Karpas-422 (cell line): ENCODE measurements around the gene CCDC85B. TPM values are rescaled to one million over a fixed set of nuclear protein-coding genes. Genes with fewer than 3 reads are reported as not detected.
"Not testable (repeated sequence)": the region's sequence is repeated elsewhere in the genome, so short reads cannot be mapped to it uniquely, and the experiment has no call there.

Source experiments
- DNase-seq: peaks from one replicate; pipeline ENCODE4 v3.0.0-alpha.2; 2015
- H2AFZ ChIP-seq: fragments of 200-600 bp; sonication (generic); 2 replicates; pipeline ENCODE4 v1.6.1; 2014; ENCODE audit warnings: antibody characterized with exemption, low read length, mixed read lengths
- H3K27ac ChIP-seq: fragments of 200-600 bp; sonication (generic); 2 replicates; pipeline ENCODE4 v1.5.1; 2014; ENCODE audit warnings: mild to moderate bottlenecking, low read length, moderate library complexity
- H3K27me3 ChIP-seq: fragments of 200-600 bp; sonication (generic); 2 replicates; pipeline ENCODE4 v1.6.1; 2014; ENCODE audit warnings: low read length, mixed read lengths
- H3K36me3 ChIP-seq: fragments of 200-600 bp; sonication (generic); 2 replicates; pipeline ENCODE4 v1.6.1; 2014; ENCODE audit warnings: low read length, mixed read lengths; ENCODE audit not compliant: insufficient read depth
- H3K4me1 ChIP-seq: fragments of 200-600 bp; sonication (generic); 2 replicates; pipeline ENCODE4 v1.6.1; 2014; ENCODE audit warnings: mild to moderate bottlenecking, low read length, mixed read lengths
- H3K4me2 ChIP-seq: fragments of 200-600 bp; sonication (generic); 2 replicates; pipeline ENCODE4 v1.6.1; 2014; ENCODE audit warnings: low read length, low read depth, mild to moderate bottlenecking; ENCODE audit not compliant: poor library complexity, severe bottlenecking
- H3K4me3 ChIP-seq: fragments of 200-600 bp; sonication (generic); 2 replicates; pipeline ENCODE4 v1.5.1; 2014; ENCODE audit warnings: mild to moderate bottlenecking, antibody characterized with exemption, low read length, mixed read lengths
- H3K79me2 ChIP-seq: fragments of 200-600 bp; sonication (generic); 2 replicates; pipeline ENCODE4 v1.6.1; 2014; ENCODE audit warnings: mild to moderate bottlenecking, low read length, mixed read lengths
- H3K9ac ChIP-seq: fragments of 200-600 bp; sonication (generic); 2 replicates; pipeline ENCODE4 v1.6.0; 2014; ENCODE audit warnings: low read length
- H3K9me2 ChIP-seq: fragments of 200-600 bp; sonication (generic), shearing (Covaris generic); replicated peaks from 2 replicates; pipeline ENCODE4 v1.6.0; 2014; ENCODE audit warnings: mild to moderate bottlenecking, low read length, moderate library complexity; ENCODE audit not compliant: insufficient read depth
- H3K9me3 ChIP-seq: fragments of 300-700, 200-600 bp; sonication (generic); 2 replicates; pipeline ENCODE4 v1.6.1; 2014; ENCODE audit warnings: low read length, mixed read lengths
- H4K20me1 ChIP-seq: fragments of 200-600 bp; sonication (generic); 2 replicates; pipeline ENCODE4 v1.6.1; 2014; ENCODE audit warnings: mild to moderate bottlenecking, antibody characterized with exemption, low read length, low read depth; ENCODE audit not compliant: insufficient read depth
- total RNA-seq: library from RNA; depleted of rRNA; stranded (reverse); fragments of >200 nt; shearing (Covaris generic); gene quantifications from 2 replicates; pipeline ENCODE4 v1.2.3, GENCODE V29; 2014; ENCODE audit warnings: low replicate concordance

The CCDC85B gene
- total RNA-seq, 1 experiment from 2014 or later: 21.3 TPM

- Histone ChIP-seq H3K36me3 (peaks cover 25% of the 10 kb centered on the region), H3K4me3 (peak overlapping the region; percentile 95)
These were observed 3.4 kb upstream of the CCDC85B start for GRCh38 chr11:65886826-65887722.

GRCh38 chr11:65887723-65888162, 2.7 kb upstream of the CCDC85B start:
- no peaks in the 10 kb centered on the region for H3K9me3 ChIP-seq
- peak overlapping the region; percentile 95 for H3K4me3 ChIP-seq
- H3K27me3 ChIP-seq: no peaks in the 10 kb centered on the region
- peaks cover 35% of the 10 kb centered on the region for H3K79me2 ChIP-seq
- no peaks in the 10 kb centered on the region for H3K9me2 ChIP-seq
- peak overlapping the region; percentile 100 for H3K4me2 ChIP-seq
- DNase-seq: peak; percentile 68
- H4K20me1 ChIP-seq: peaks cover 8% of the 10 kb centered on the region; the same call in 1 of the 2 replicates
- peak overlapping the region; percentile 30; the same call in 1 of the 2 replicates for H3K27ac ChIP-seq
- peak overlapping the region; percentile 94 for H3K9ac ChIP-seq
- peaks cover 25% of the 10 kb centered on the region for H3K36me3 ChIP-seq
- peaks cover 61% of the 10 kb centered on the region for H3K4me1 ChIP-seq
- peak overlapping the region; percentile 89; the same call in 1 of the 2 replicates for H2AFZ ChIP-seq

More at GRCh38 chr11:65886826-65887722, 3.4 kb upstream of the CCDC85B start:
- Histone ChIP-seq H3K79me2 (peaks cover 35% of the 10 kb centered on the region), H3K9ac (peak overlapping the region; percentile 94), H3K4me2 (peak overlapping the region; percentile 100), H2AFZ (no peak overlapping the region), H3K9me2 (no peaks in the 10 kb centered on the region), H3K27ac (peak overlapping the region; percentile 30; the same call in 1 of the 2 replicates), H3K9me3 (no peaks in the 10 kb centered on the region), H3K27me3 (no peaks in the 10 kb centered on the region), H4K20me1 (peaks cover 5% of the 10 kb centered on the region; the same call in 1 of the 2 replicates), H3K4me1 (peaks cover 54% of the 10 kb centered on the region)
- DNase-seq: no peak

GRCh38 chr11:65888163-65888814, 2.2 kb upstream of the CCDC85B start, which contains the start of gene FIBP:
TSS of gene FIBP (minus strand) at chr11:65888471. CDS start at chr11:65888418, 53 bp downstream.
- H3K4me1 ChIP-seq: peaks cover 66% of the 10 kb centered on the region
- peak within 1 kb of the TSS; percentile 64 for H3K27ac ChIP-seq
- H3K79me2 ChIP-seq: peaks cover 35% of the 10 kb centered on the region
- H3K9me3 ChIP-seq: no peaks in the 10 kb centered on the region
- DNase-seq: peak; percentile 98
- peak within 1 kb of the TSS; percentile 94 for H3K9ac ChIP-seq
- no peaks in the 10 kb centered on the region for H3K9me2 ChIP-seq
- peak within 1 kb of the TSS; percentile 95 for H2AFZ ChIP-seq
- H4K20me1 ChIP-seq: peaks cover 8% of the 10 kb centered on the region; the same call in 1 of the 2 replicates
- H3K4me2 ChIP-seq: peak within 1 kb of the TSS; percentile 100
- H3K27me3 ChIP-seq: no peaks in the 10 kb centered on the region
- peaks cover 21% of the 10 kb centered on the region for H3K36me3 ChIP-seq
- peak within 1 kb of the TSS; percentile 95 for H3K4me3 ChIP-seq

GRCh38 chr11:65891219-65892136, 1.0 kb downstream of the CCDC85B start:
- peak; percentile 73 for DNase-seq
- Histone ChIP-seq H3K9me3 (no peaks in the 10 kb centered on the region), H3K9me2 (no peaks in the 10 kb centered on the region), H3K27me3 (no peaks in the 10 kb centered on the region), H3K79me2 (peaks cover 31% of the 10 kb centered on the region), H4K20me1 (peaks cover 8% of the 10 kb centered on the region; the same call in 1 of the 2 replicates), H3K4me2 (peak overlapping the region; percentile 100), H3K4me3 (peak overlapping the region; percentile 96), H3K4me1 (peaks cover 59% of the 10 kb centered on the region), H3K9ac (peak overlapping the region; percentile 97), H2AFZ (no peak overlapping the region), H3K36me3 (peaks cover under 1% of the 10 kb centered on the region; the same call in 1 of the 2 replicates), H3K27ac (peak overlapping the region; percentile 59)

GRCh38 chr11:65892137-65892540, 1.7 kb downstream of the CCDC85B start:
- not testable (repeated sequence) for H3K9me3 ChIP-seq, H3K36me3 ChIP-seq, H3K9me2 ChIP-seq, H3K27me3 ChIP-seq, H4K20me1 ChIP-seq, H2AFZ ChIP-seq
- H3K4me3 ChIP-seq: peak overlapping the region; percentile 96
- peak overlapping the region; percentile 97 for H3K9ac ChIP-seq
- H3K79me2 ChIP-seq: peaks cover 25% of the 10 kb centered on the region
- H3K27ac ChIP-seq: peak overlapping the region; percentile 59
- DNase-seq: peak; percentile 65
- peak overlapping the region; percentile 100 for H3K4me2 ChIP-seq
- H3K4me1 ChIP-seq: peaks cover 53% of the 10 kb centered on the region

GRCh38 chr11:65892661-65893317, 2.3 kb downstream of the CCDC85B start:
- peak; percentile 43 for DNase-seq
- Histone ChIP-seq H3K36me3 (no peaks in the 10 kb centered on the region), H3K4me3 (peak overlapping the region; percentile 96), H3K27me3 (no peaks in the 10 kb centered on the region), H3K9me3 (no peaks in the 10 kb centered on the region), H2AFZ (no peak overlapping the region), H3K27ac (peak overlapping the region; percentile 59), H3K9ac (peak overlapping the region; percentile 97), H3K79me2 (peaks cover 18% of the 10 kb centered on the region), H4K20me1 (peaks cover 8% of the 10 kb centered on the region; the same call in 1 of the 2 replicates), H3K4me2 (peak overlapping the region; percentile 100), H3K4me1 (peaks cover 48% of the 10 kb centered on the region), H3K9me2 (no peaks in the 10 kb centered on the region)

- Histone ChIP-seq H3K4me1 (peaks cover 42% of the 10 kb centered on the region), H2AFZ (no peak overlapping the region; the same call in 1 of the 2 replicates), H3K9me2 (no peaks in the 10 kb centered on the region), H3K4me3 (peak overlapping the region; percentile 96), H3K4me2 (peak overlapping the region; percentile 100), H3K79me2 (peaks cover 14% of the 10 kb centered on the region), H3K36me3 (no peaks in the 10 kb centered on the region), H3K9me3 (no peaks in the 10 kb centered on the region), H3K27me3 (no peaks in the 10 kb centered on the region), H3K9ac (peak overlapping the region; percentile 97), H4K20me1 (peaks cover 8% of the 10 kb centered on the region; the same call in 1 of the 2 replicates), H3K27ac (no peak overlapping the region)
- peak; percentile 73 for DNase-seq
These were observed 3.6 kb downstream of the CCDC85B start for GRCh38 chr11:65894034-65894591.
